DMS53 treated with DMSO at 0.1 percent for 48 hours (cell line): ENCODE measurements around the gene ARHGEF7.
"Not testable (repeated sequence)": the region's sequence is repeated elsewhere in the genome, so short reads cannot be mapped to it uniquely, and the experiment has no call there.

Experiments
- DNase-seq: peaks from one replicate; lab custom pipeline; 2025; ENCODE audit not compliant: unreplicated experiment; lab: John Stamatoyannopoulos, UW

ARHGEF7 gene

DNA sequence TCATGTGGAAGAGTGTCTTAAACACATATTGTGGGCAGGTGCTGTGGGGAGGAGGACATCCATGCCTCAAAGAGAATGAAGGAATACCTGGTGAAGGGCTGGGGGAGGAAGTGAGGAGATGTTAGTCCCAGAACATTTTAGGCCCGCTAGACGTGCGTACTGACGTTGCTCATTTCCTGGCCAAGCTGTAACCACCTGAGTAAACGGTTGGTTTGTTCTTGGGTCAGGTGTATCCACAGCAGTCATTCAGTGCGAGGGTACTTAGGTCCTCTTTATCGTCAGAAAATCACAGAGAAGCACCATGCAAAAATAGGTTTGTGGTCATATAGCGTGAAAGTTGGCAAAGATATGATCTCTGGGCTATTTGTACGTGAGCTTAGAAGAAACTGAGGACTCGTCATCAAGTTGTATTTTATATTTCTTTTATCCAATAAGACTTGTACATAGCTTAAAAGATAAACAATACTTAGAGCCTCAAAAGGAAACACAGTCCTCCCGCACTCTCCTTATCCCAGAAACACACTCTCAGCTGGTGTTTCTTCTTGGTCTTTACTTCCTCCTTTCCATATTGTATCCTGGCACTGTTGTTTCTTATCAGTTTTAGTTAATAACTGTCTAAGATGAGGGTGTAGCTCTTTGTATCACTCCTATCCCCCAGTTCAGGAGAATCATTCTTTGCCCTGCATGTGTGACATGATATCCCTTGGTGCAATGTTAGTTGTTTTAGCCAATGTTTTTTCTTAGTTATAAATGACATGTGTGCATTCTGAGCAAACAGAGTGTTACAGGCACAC is 52.0 kb downstream of the ARHGEF7 start:
- no peak for DNase-seq

DNA sequence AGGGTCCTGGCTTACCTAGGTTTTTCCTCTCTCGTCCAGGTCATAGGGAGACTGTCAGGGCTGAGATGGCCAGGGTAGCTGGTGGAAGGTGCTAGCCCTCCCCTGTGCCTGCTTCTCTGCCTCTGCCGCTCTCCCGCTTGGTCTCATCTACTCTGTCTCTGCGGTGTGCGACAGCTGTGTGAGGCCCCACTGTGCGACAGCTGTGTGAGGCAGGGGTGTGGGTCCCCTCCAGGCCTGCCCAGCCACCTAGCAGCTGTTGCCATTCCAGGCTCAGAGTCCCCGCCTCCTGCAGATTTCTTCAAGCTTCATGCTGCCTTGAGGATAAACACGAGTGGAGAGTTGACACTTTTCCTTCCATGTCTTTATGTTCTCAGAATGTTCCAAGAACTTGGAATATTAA is 53.0 kb downstream of the ARHGEF7 start:
- DNase-seq: no peak

DNA sequence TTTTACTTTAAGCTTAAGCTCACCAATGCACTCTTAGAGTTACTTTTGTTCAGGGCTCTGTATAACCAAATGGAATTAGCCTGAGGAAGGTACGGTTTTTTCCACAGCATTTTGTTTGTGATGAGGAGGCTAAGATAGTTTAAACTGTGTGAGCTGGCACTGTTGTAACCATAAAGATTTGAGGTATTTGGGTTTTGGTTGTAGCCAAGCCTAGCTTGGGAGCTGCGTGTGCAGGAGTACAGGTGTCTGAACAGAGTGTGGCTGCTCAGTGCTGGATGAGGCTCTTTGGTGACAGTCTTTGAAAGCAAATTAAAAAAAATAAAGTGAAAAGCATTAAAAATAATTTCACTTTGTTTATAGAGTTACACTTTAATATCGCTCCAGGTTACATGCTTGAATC is 56.0 kb downstream of the ARHGEF7 start:
- DNase-seq: no peak

DNA sequence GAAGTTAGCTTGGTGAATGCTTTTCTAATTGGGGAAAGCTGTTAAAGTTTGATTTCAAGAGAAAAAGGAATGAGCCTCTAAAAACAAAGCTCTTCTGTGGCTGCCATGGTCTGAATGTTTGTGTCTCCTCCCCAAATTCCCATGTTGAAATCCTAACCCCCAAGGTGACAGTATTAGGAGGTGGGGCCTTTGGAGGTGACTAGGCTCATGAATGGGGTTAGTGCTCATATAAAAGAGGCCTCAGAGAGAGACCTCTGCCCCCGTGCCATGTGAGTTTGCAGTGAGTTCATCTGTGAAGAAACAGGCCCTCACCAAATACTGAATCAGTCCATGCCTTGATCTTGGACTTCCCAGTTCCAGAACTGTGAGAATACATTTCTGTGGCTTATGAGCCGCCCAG is 56.5 kb downstream of the ARHGEF7 start:
- DNase-seq: no peak

DNA sequence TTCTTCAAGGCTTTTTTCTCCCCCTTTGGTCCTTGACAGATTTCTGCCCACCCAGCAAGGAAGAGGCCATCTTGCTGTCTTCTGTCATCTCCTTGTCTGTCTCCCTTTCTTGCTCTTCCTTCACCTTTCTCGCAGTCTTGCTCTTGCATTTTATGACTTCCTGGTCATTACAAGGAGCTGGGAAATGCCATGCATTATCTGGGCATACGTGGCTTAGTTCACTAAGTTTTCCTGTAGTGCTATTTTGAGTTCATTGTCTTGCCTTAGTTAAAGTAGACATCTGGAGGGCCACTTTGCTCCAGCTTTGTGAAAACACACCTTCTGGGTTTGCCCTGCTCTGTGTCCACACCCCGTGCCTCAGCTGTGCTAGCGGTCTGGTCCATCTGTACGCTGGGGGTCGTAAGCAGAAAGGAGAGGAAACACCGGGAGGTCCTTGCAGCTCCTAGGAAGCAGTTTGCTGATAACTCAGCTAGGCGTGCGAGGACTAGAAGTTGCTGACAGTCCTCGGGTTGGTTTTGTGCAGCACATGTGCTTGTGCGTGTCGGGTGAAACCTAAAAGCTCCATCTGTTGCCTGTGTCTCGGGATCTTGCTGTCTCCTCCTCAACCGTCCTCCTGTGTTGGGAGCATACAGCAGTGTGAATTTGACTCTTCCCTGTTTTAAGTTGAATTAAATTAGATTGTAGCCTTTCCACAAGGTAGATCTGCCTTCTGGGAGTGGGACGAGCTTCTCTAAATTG is 59.4 kb downstream of the ARHGEF7 start:
- no peak for DNase-seq

DNA sequence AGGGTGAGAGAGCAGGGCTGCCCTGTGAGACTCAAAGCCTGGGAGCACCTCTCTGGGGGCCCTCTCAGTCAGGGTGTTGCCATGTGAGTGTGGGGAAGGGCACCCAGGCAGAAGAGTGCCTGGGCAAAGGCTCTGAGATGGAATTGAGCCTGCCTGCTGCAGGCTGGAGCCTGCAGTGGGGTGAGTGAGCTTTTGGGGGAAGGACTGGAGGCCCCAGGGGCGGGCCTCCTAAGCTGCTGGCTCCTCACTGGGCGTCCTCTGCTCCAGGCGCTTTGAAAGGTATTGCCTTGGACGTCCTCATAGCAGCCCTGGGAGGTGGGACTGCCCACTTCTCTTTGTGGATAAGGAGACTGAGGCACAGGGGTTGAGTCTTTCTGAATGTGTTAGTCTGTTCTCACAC is 60.3 kb downstream of the ARHGEF7 start:
- DNase-seq: no peak

DNA sequence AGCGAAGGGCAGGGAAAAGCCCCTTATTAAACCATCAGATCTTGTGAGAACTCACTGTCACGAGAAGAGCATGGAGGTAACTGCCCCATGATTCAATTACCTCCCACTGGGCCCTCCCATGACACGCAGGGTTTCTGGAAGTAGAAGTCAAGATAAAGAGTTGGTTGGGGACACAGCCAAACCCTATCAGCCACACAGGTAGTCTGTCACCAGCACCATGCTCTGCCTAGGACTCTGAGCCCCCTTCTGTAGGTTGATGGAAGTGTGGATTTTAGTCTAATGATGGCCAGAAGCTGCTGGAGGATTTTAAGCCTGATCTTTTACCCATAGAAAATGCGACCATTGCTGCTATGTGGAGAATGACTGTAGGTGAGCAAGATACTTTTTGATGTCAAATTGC is 60.8 kb downstream of the ARHGEF7 start:
- no peak for DNase-seq

DNA sequence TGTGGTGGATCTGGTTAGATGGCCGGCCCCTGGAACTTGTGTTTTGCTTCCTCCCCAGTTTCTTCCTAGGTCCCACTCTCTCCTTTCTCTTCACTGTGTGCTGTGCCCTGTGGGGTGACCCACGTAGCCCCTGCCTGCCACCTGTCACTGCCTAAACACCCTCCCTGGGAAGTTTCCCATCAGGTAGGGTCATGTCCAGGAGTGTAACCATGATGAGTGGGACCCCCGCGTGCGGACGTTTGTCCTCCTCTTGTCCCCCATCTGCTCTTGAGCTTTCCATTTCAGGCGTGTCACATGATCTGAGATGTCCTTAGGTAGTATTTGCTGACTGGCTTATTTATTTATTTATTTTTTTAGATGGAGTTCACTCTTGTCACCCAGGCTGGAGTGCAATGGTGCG is 61.3 kb downstream of the ARHGEF7 start:
- no peak for DNase-seq

DNA sequence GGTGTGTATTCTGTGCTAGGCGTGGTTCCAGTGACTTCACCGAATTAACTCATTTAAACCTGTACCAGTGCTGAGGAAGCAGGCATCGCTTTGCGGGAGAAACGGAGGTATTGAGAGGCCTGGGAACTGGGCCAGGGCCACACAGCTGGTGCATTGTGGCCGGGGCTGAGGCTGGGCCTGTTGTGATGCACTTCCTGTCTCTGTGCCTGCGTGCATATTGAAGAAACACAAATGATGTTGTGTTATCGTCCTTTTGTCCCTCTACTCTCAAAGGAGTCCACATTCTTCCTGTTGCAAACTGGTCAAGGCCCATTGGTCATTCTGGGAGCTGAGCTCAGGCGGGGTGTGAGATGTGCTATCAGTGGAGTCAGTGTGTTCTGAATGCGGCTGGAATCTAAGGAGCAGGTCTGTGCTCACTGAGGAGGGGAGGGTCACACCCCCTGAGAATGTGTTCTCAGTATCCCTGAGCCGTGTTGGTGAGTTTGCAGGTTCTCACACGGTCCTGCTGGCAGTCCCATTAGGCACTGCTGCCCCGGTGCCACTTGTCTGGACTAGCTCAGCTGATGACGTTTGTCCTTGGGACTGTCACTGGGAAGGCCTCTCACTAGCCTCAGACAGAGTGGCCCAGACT is 62.1 kb downstream of the ARHGEF7 start:
- DNase-seq: no peak

DNA sequence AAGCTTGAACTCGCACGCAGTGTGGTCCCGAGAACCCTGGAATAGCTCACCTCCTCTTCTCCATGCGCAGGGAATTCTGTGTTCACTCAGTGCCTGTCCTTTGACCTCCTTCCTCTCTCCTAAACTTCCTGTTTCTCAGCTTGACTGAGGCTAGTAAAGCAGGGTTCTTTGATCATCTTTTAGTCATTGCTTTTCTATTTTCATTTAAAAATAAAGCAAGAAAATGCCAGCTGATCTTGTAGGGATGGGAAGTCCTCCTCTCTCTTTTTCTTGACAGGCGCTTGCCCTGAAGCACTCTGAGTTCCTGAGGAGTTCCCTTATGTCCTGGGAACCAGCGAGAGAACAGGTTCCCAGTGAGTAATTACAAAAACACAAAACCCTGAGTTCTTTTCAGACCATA is 62.8 kb downstream of the ARHGEF7 start:
- DNase-seq: no peak

DNA sequence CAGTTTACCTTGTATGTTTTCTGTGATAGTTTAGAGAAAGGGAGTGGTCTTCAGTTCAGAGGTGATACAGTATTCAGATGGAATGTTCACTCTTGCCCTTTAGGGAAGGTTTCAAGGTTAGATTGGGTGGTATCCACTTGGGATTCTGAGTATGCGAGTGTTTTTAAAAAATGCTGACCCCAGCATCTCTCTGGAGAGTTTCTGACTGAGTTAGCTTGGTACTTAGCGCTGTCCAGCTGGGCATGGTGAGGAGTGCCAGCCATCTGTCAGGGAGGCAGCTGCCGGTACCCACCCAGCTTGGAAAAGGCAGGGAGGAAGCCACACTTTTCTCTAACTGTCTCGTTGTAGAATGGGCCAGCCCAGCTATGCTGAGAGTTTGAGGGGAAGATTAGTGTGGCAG is 63.3 kb downstream of the ARHGEF7 start:
- no peak for DNase-seq

DNA sequence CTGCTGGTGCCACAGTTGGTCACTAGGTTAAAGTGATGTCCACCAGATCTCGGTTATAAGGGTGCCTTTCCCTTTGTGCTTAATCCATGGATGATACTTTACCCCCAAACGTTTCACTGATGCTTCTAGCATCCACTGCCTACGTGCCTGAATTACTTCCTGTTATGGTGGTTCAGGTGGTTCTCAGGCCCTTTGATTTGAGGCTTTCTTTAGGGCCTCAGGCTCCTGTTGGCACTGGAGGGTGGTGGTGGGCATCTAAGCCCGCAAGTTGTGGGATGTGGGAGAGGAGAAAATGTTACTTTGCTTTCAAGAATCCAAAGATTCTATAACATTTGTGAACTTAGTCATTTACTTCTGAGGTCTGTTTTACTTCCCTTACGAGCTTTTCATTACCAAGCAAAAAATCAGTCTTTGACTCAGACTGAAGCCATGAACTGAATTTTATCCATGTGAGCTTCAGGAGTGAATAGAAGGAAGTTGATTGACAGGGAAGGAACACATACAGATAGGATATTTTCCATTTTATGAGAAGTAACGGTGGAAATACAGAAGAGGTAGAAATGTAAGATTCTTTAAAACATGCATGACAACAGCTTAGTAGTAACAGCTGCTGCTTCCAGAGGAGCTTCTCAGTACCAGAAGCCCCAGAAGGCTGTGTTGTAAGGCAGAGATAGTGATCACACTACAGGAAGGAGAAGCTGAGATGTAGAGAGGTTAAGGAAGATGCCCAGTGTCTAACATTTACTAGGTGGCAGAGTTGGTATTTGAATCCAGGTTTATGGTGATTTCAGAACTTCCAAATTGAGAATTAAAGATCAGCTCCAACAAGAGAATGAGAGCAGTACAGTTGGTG is 65.0 kb downstream of the ARHGEF7 start:
- no peak for DNase-seq

DNA sequence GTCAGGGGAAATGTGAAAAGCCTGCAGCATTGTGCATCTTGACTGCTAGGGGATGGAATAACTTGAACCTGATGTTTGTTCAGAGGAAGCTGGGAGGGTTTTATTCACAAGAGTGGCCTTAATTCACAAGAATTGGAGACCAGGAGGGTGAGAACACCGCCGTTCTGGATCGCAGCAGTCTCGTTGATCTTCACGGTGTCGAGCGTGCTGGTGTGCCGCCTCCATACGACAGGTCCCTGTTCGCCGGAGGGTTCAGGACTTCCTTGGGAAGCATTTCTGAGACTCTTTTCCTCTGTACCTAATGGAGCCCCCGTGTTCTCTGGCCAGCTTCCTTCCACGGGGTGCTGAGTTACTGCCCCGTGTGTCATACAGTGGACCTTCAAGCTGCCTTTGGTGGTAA is 66.9 kb downstream of the ARHGEF7 start:
- DNase-seq: no peak

DNA sequence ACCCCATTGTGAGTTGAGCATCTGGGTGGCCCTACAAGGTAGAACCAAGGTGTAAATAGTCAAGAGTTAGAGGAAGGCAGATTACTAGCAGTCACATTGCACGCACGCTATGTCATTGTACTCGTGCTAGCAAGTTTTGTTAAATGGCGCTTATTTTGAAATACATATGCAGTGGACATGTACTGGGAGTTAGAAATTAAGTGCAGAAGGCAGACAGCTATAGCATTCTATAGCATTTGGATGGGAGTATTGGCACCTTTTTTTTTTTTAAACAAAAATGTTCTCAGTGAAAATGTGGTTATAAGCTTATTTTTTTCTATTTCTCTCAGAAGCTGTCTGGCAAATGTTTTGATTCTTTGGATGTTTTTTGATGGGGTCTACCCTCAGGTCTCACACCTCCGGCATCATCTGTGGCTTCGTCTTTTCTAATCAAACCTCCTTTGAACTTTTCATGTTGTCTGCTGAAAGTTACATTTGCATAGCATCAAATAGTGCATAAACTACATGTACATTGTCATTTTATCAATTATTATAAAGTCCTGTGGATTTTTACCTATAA is 68.1 kb downstream of the ARHGEF7 start:
- no peak for DNase-seq

DNA sequence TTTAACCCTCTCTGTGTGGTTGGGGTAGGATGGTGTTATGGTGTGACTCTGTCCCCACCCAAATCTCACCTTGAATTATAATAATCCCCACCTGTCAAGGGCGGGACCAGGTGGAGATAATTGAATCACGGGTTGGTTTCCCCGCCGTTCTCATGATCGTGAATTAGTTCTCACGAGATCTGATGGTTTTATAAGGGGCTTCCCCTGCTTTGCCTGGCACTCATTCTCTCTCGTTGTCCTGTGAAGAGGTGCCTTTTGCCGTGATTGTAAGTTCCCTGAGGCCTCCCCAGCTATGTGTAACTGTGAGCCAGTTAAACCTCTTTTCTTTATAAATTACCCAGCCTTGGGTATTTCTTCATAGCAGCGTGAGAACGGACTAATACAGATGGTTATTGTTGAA is 68.8 kb downstream of the ARHGEF7 start:
- DNase-seq: no peak

DNA sequence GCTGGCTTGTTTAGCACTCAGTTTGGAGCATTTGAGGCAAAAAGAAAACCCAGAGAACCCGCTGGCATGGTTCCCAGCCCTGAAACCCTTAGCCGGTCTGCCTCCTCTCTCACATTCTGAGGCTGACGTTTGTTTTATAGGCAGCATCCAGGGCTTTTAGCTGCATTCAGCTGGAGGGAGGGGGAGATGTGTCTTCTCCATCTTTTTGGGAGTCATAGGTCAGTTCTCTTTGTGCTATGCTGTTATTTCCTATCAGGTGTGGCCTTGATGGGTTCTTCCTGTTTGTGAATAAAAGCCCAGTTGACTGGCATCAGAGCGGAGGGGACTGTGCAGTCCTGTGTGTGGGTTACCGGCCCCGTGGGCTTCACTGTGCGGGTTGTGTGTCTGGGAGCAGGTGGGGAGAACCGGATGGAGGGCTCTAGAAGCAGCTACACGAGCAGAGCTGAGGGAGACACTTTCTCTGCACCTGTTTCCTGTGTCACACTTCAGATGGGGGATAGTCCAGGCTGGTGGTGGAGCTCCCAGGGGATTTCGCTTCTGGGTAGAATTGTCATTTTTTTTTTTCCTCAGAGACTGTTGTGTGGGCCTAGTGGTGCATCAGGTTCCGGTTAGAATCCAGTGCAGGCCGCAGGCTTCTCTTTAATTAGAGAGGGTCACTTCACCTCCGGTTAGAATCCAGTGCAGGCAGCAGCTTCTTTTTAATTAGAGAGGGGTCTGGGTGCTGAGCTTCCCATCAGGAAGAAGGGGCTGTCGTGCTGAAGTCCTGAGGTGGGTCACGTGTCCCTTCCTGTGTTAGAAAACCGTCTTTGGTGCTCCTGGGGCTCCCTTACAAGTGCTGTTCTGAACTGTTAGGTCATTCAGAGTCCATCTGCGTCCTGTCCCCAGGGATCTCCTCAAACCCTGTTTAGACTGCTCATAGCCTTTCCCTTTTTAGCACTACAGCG is 69.6 kb downstream of the ARHGEF7 start:
- DNase-seq: no peak

DNA sequence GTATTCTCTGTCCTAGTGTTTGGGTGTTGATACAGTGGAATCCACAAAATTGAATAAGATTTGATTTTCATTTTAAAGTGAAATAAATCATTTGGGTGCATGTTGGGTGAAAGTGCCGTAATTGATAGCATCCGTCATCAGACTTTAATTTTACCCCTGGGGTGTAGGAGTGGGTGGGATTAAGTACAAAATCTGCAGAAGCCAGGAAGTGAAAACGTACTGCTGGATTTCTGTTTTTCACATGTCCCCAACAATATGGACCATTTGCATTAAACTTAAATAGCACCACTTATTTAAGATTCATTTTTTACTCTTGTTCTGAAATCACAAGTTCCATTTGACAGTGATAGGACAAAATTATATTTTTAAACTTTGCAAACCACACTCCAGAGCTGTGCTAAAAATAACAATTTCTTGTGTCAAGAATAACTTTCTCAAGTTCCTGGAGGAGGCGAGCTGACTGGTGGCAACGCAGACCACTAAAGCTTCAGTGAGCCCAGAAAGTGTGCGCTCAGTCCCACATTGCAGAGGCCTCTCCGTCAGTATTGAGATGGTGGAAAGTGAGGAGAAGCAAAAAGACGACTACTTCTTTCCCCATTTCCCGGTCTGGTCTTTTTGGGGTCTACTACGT is 71.3 kb downstream of the ARHGEF7 start:
- DNase-seq: no peak

DNA sequence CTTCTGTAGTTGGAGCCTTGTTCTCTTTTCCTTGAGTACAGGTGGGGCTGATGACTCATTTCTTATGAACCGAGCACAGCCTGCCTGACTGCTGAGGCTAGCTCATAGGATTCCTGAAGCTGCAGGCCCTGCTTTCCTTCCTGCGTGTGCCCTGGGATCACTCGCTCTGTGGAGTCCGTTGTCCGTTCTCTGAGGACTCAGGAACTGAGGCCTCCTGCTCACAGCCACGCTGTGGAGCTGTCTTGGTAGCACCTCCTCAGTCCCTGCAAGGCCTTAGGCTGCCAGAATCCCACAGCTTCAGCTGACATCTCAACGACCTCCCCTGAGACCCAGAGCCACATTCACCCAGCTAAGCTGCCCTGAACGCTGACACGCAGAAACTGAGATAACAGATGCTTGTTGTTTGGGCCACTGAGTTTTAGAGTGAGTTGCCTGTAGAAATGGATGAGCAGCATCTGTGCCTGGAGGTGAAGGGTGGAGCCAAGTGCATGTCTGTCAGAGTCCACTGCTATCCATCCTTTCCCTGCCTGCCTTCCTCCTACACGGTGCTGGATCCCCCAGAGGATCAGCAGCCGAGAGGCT is 72.9 kb downstream of the ARHGEF7 start:
- DNase-seq: no peak

DNA sequence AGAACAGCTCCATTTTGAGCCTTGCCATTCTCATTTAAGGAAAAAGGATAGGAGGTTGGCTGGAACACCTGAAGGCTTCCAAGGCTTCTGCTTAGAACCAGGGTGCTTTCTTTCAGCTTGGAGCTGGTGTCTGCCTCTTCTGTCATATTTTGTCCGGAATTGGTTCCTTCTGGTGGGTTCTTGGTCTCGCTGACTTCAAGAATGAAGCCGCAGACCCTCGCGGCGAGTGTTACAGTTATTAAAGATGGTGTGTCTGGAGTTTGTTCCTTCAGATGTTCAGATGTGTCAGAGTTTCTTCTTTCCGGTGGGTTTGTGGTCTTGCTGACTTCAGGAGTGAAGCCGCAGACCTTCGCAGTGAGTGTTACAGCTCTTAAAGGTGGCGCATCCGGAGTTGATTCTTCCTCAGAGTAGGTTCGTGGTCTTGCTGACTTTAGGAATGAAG is 74.0 kb downstream of the ARHGEF7 start:
- not testable (repeated sequence) for DNase-seq
